T-helper 2 cell treated with Interferon-gamma antibody and Interleukin-4, amounts not matched to agents 5 μg/mL and 100 μg/mL, for 36 hours (primary cell): ENCODE measurements around the gene MAD1L1.

Experiments used
- DNase-seq: peaks from one replicate; pipeline ENCODE4 v3.0.0; 2021; ENCODE audit warnings: low spot score
- H3K27ac Mint-ChIP-seq: one replicate; pipeline ENCODE4 v1.8.0; 2021; ENCODE audit warnings: mild to moderate bottlenecking, mixed read lengths
- H3K27me3 Mint-ChIP-seq: one replicate; pipeline ENCODE4 v1.8.0; 2021; ENCODE audit warnings: low read depth, mixed read lengths
- H3K36me3 Mint-ChIP-seq: one replicate; pipeline ENCODE4 v1.8.0; 2021; ENCODE audit warnings: low read depth, mixed read lengths
- H3K4me1 Mint-ChIP-seq: one replicate; pipeline ENCODE4 v1.8.0; 2021; ENCODE audit warnings: low read depth, mixed read lengths
- H3K4me3 Mint-ChIP-seq: one replicate; pipeline ENCODE4 v1.8.0; 2022; ENCODE audit warnings: mild to moderate bottlenecking, moderate library complexity, mixed read lengths
- H3K9me3 Mint-ChIP-seq: one replicate; pipeline ENCODE4 v1.8.0; 2021; ENCODE audit warnings: mixed read lengths

MAD1L1 gene

GRCh38 chr7:1943326-1943725 is 289.4 kb downstream of the MAD1L1 start:
- peak overlapping the region; percentile 37 for H3K27ac Mint-ChIP-seq
- H3K9me3 Mint-ChIP-seq = no peaks in the 10 kb centered on the region
- no peak for DNase-seq
- peaks cover 19% of the 10 kb centered on the region for H3K36me3 Mint-ChIP-seq
- peak overlapping the region; percentile 47 for H3K4me3 Mint-ChIP-seq
- peaks cover 40% of the 10 kb centered on the region for H3K4me1 Mint-ChIP-seq
- H3K27me3 Mint-ChIP-seq = no peaks in the 10 kb centered on the region

GRCh38 chr7:1942941-1943289 is 289.8 kb downstream of the MAD1L1 start:
- peak overlapping the region; percentile 47 for H3K4me3 Mint-ChIP-seq
- no peak for DNase-seq
- peaks cover 22% of the 10 kb centered on the region for H3K36me3 Mint-ChIP-seq
- peaks cover 3% of the 10 kb centered on the region for H3K9me3 Mint-ChIP-seq
- H3K27me3 Mint-ChIP-seq = no peaks in the 10 kb centered on the region
- peaks cover 44% of the 10 kb centered on the region for H3K4me1 Mint-ChIP-seq
- peak overlapping the region; percentile 37 for H3K27ac Mint-ChIP-seq

- Mint-ChIP-seq H3K4me3 (no peak overlapping the region), H3K27me3 (no peaks in the 10 kb centered on the region), H3K27ac (peak overlapping the region; percentile 37), H3K9me3 (peaks cover 3% of the 10 kb centered on the region), H3K4me1 (peaks cover 44% of the 10 kb centered on the region), H3K36me3 (peaks cover 22% of the 10 kb centered on the region)
- DNase-seq = no peak
These were observed 290.4 kb downstream of the MAD1L1 start for GRCh38 chr7:1942243-1942940.

GRCh38 chr7:1941464-1942242 is 291.1 kb downstream of the MAD1L1 start:
- DNase-seq = no peak
- no peaks in the 10 kb centered on the region for H3K27me3 Mint-ChIP-seq
- peaks cover 44% of the 10 kb centered on the region for H3K4me1 Mint-ChIP-seq
- peak overlapping the region; percentile 99 for H3K27ac Mint-ChIP-seq
- H3K9me3 Mint-ChIP-seq = peaks cover 3% of the 10 kb centered on the region
- peak overlapping the region; percentile 19 for H3K4me3 Mint-ChIP-seq
- peaks cover 24% of the 10 kb centered on the region for H3K36me3 Mint-ChIP-seq

GRCh38 chr7:1940863-1941262 is 291.9 kb downstream of the MAD1L1 start:
- peaks cover 3% of the 10 kb centered on the region for H3K9me3 Mint-ChIP-seq
- H3K4me1 Mint-ChIP-seq = peaks cover 44% of the 10 kb centered on the region
- DNase-seq = no peak
- H3K27ac Mint-ChIP-seq = peak overlapping the region; percentile 99
- H3K36me3 Mint-ChIP-seq = peaks cover 30% of the 10 kb centered on the region
- peak overlapping the region; percentile 97 for H3K4me3 Mint-ChIP-seq
- no peaks in the 10 kb centered on the region for H3K27me3 Mint-ChIP-seq

- no peaks in the 10 kb centered on the region for H3K27me3 Mint-ChIP-seq
- peaks cover 44% of the 10 kb centered on the region for H3K4me1 Mint-ChIP-seq
- peak; percentile 93 for DNase-seq
- H3K4me3 Mint-ChIP-seq = peak overlapping the region; percentile 97
- H3K36me3 Mint-ChIP-seq = peaks cover 34% of the 10 kb centered on the region
- peak overlapping the region; percentile 99 for H3K27ac Mint-ChIP-seq
- peaks cover 3% of the 10 kb centered on the region for H3K9me3 Mint-ChIP-seq
These were observed 292.4 kb downstream of the MAD1L1 start for GRCh38 chr7:1940402-1940786.

- Mint-ChIP-seq H3K9me3 (peaks cover 3% of the 10 kb centered on the region), H3K4me1 (peaks cover 44% of the 10 kb centered on the region)
These were observed 293.0 kb downstream of the MAD1L1 start for GRCh38 chr7:1939434-1940401.

GRCh38 chr7:1938788-1939433 is 293.8 kb downstream of the MAD1L1 start:
- Mint-ChIP-seq H3K4me3 (peak overlapping the region; percentile 97), H3K4me1 (peaks cover 42% of the 10 kb centered on the region), H3K27me3 (no peaks in the 10 kb centered on the region), H3K9me3 (peaks cover 3% of the 10 kb centered on the region), H3K36me3 (peaks cover 41% of the 10 kb centered on the region), H3K27ac (peak overlapping the region; percentile 99)
- no peak for DNase-seq

More at GRCh38 chr7:1939434-1940401, 293.0 kb downstream of the MAD1L1 start:
- H3K27me3 Mint-ChIP-seq = no peaks in the 10 kb centered on the region
- DNase-seq = peak; percentile 28
- peak overlapping the region; percentile 99 for H3K27ac Mint-ChIP-seq
- H3K4me3 Mint-ChIP-seq = peak overlapping the region; percentile 97
- peaks cover 37% of the 10 kb centered on the region for H3K36me3 Mint-ChIP-seq

- DNase-seq = no peak
- peaks cover 25% of the 10 kb centered on the region for H3K4me1 Mint-ChIP-seq
- peak overlapping the region; percentile 26 for H3K27ac Mint-ChIP-seq
- H3K9me3 Mint-ChIP-seq = peaks cover 3% of the 10 kb centered on the region
- peaks cover 51% of the 10 kb centered on the region for H3K36me3 Mint-ChIP-seq
- peak overlapping the region; percentile 48 for H3K4me3 Mint-ChIP-seq
- H3K27me3 Mint-ChIP-seq = no peaks in the 10 kb centered on the region
These were observed 295.5 kb downstream of the MAD1L1 start for GRCh38 chr7:1937252-1937605.

GRCh38 chr7:1936531-1937251 is 296.1 kb downstream of the MAD1L1 start:
- Mint-ChIP-seq H3K9me3 (peaks cover 3% of the 10 kb centered on the region), H3K27ac (peak overlapping the region; percentile 26), H3K27me3 (no peaks in the 10 kb centered on the region), H3K36me3 (peaks cover 57% of the 10 kb centered on the region), H3K4me3 (peak overlapping the region; percentile 48), H3K4me1 (peaks cover 21% of the 10 kb centered on the region)
- DNase-seq = no peak

GRCh38 chr7:1936006-1936310 is 296.8 kb downstream of the MAD1L1 start:
- H3K9me3 Mint-ChIP-seq = peaks cover 3% of the 10 kb centered on the region
- peaks cover 17% of the 10 kb centered on the region for H3K4me1 Mint-ChIP-seq
- H3K36me3 Mint-ChIP-seq = peaks cover 61% of the 10 kb centered on the region
- H3K27ac Mint-ChIP-seq = no peak overlapping the region
- H3K4me3 Mint-ChIP-seq = peak overlapping the region; percentile 44
- H3K27me3 Mint-ChIP-seq = no peaks in the 10 kb centered on the region
- no peak for DNase-seq

GRCh38 chr7:1935176-1936005 is 297.4 kb downstream of the MAD1L1 start:
- Mint-ChIP-seq H3K27ac (no peak overlapping the region), H3K4me3 (no peak overlapping the region), H3K9me3 (peaks cover 3% of the 10 kb centered on the region), H3K4me1 (peaks cover 12% of the 10 kb centered on the region), H3K27me3 (no peaks in the 10 kb centered on the region), H3K36me3 (peaks cover 63% of the 10 kb centered on the region)
- no peak for DNase-seq
